ENCODE results near the gene FJX1.

DNA sequence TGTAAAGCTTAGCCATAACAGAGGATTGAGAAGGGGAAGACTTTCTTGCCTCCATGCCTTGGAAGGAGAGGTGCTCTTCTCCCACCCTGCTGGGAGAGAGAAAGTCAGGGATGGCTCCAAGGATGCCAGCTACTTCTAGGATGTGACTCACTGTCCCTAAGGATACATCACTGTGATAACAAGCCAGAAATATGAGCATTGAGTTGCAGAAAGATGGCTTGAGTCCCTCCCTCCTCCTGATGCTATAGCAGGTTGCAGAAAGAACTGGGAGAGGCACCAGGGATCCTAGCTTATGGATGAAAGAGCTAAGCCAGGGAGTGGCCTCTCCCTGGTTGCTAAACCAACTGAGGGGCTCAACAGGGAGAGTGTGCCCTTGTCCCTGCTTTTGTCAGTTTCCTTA is 27.8 kb upstream of the FJX1 start:
- TF ChIP-seq, protein P1, sequence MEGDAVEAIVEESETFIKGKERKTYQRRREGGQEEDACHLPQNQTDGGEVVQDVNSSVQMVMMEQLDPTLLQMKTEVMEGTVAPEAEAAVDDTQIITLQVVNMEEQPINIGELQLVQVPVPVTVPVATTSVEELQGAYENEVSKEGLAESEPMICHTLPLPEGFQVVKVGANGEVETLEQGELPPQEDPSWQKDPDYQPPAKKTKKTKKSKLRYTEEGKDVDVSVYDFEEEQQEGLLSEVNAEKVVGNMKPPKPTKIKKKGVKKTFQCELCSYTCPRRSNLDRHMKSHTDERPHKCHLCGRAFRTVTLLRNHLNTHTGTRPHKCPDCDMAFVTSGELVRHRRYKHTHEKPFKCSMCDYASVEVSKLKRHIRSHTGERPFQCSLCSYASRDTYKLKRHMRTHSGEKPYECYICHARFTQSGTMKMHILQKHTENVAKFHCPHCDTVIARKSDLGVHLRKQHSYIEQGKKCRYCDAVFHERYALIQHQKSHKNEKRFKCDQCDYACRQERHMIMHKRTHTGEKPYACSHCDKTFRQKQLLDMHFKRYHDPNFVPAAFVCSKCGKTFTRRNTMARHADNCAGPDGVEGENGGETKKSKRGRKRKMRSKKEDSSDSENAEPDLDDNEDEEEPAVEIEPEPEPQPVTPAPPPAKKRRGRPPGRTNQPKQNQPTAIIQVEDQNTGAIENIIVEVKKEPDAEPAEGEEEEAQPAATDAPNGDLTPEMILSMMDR (IDR thresholded peaks at IDR 0.05; ENCODE audit: low read depth, low read length) = no peak
- no peak for TF ChIP-seq EZH2phosphoT487 (IDR thresholded peaks at IDR 0.05; ENCODE audit: low read depth)
